Activated CD8-positive, alpha-beta memory T cell treated with anti-CD3 and anti-CD28 coated beads, Interleukin-2, amount 50 U/mL, for 4 hours (primary cell): Measurements from ENCODE around the gene GPR62.

Experiments
- DNase-seq: peaks from one replicate; pipeline ENCODE4 v3.0.0-alpha.2; 2020

The GPR62 gene

GRCh38 chr3:51938780-51939425, 16.3 kb upstream of the GPR62 start:
- no peak for DNase-seq

- DNase-seq, result no peak
Observed at GRCh38 chr3:51940648-51941462, 14.3 kb upstream of the GPR62 start.

GRCh38 chr3:51941463-51941797, 13.8 kb upstream of the GPR62 start:
- no peak for DNase-seq

- DNase-seq, result peak; percentile 99
Observed at GRCh38 chr3:51941798-51942602, 13.2 kb upstream of the GPR62 start, which contains the start of the genes PARP3 and RRP9. Gene PARP3 (plus strand): TSS chr3:51942363. CDS start chr3:51943356, 993 bp downstream. Gene RRP9 (minus strand): TSS chr3:51941904. CDS start chr3:51941867, 37 bp downstream.

- DNase-seq, result peak; percentile 61
Observed at GRCh38 chr3:51942603-51943450, 12.4 kb upstream of the GPR62 start.

GRCh38 chr3:51943451-51944391, 11.5 kb upstream of the GPR62 start:
- no peak for DNase-seq

GRCh38 chr3:51944451-51945021, 10.6 kb upstream of the GPR62 start:
- no peak for DNase-seq

GRCh38 chr3:51945031-51945840, 9.9 kb upstream of the GPR62 start:
- DNase-seq, result no peak

GRCh38 chr3:51945926-51946705, 9.1 kb upstream of the GPR62 start:
- DNase-seq, result no peak

GRCh38 chr3:51946796-51947195, 8.4 kb upstream of the GPR62 start:
- DNase-seq, result no peak

- DNase-seq, result peak; percentile 7
Observed at GRCh38 chr3:51947215-51947900, 7.8 kb upstream of the GPR62 start.

GRCh38 chr3:51948016-51948580, 7.1 kb upstream of the GPR62 start:
- DNase-seq, result peak; percentile 7

GRCh38 chr3:51949121-51949520, 6.1 kb upstream of the GPR62 start:
- DNase-seq, result peak; percentile 9

GRCh38 chr3:51950899-51951298, 4.3 kb upstream of the GPR62 start:
- no peak for DNase-seq

- DNase-seq, result no peak
Observed at GRCh38 chr3:51953445-51953844, 1.7 kb upstream of the GPR62 start.

- no peak for DNase-seq
Observed at GRCh38 chr3:51954105-51954504, 1.1 kb upstream of the GPR62 start.

- DNase-seq, result no peak
Observed at GRCh38 chr3:51954713-51955112, 468 bp upstream of the GPR62 start.
